Activated CD4-positive, alpha-beta T cell treated with anti-CD3 and anti-CD28 coated beads, Interleukin-2, amount 50 U/mL, for 16 hours (primary cell): ENCODE data around the gene SIGMAR1.

Experiments used
- DNase-seq: peaks from one replicate; pipeline ENCODE4 v3.0.0-alpha.2; 2020

The SIGMAR1 gene

DNA sequence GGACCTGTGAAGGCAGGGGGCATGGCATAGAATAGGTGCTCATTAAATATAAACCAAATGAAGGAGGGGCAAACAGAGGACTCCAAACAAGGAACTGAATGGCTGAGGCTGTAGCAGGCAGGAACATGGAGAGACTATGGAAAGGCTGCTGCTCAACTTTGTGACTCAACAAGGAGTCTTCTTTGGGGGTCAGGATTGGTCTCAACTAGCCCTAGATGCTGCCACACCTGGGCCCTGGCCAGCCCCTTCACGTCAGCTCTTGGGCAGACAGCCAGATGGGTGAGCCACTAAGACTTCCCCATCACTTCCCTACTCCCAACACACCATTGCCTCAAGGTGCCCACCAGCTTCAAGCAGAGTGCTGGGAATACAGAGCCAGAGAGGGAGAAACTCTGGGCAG, 36.7 kb downstream of the SIGMAR1 start:
- DNase-seq = no peak

DNA sequence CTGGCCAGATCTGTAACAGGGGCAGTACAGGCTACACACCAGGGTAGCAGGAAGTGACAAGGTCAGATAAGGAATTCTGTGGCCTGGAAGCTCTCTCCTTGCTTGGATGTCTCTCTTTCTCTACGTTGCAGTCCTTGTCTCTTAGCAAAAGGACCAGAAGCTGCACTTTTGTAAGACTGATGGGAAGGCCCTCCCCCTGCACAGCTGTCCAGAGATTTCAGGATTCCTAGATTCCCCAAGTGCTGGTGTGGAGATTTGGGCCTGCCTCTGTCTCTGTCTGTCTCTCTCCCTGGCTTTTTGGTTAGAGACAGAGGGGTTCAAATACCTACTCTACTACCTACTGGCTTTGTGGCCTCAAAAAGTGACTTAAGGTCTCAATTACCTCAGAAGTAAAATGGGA, 38.0 kb downstream of the SIGMAR1 start:
- DNase-seq = no peak

DNA sequence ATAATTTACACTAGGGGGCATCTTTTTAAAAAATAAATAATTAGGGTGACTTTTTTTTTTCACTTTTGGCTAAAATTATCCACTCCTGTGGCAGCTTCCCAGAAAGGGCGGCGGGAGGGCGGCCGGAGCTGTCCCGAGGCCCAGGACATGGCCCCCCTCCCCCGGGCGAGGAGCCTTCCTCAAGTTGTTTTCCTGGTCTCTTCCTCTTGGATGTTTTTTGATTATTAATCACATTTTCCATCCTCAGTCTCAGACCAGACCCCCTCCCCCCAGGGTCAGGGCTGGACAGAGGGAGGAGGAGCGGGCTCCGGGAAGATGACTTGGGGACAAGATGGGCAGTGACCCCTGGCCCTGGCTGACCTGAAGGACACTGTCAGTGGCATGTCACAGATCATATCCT, 43.4 kb downstream of the SIGMAR1 start:
- DNase-seq = no peak

DNA sequence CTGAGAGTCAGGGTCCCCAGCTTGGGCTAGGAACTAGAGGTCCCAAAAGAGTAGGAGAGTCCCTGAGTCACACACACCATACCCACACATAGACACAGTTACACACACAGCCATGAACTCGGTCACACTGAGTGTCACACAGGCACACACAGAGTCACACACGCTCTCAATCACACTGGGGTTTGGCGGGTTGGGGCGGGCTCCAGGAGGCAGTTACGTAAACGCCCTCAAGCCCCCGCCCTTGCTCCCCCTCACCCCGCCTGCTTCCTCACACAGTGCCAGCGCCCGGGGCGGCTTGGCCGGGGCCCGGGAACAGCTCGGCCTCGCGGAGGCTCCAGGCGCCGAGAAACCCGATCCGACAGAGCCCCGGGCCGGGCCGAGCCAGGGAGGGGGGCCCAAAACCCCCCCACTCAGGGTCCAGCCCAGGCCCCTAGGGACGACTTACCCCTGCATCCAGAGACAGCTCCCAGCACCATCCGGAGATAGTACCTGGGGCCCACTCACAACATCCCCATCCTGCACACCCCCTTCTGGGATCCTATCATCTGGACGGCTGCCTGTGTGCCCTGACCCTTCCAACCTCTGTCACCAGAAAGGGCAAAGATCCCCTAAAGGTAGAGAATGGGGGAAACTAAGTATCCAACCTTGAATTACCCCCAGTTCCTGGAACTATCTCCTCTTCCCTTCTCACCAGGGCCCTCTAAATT, 44.5 kb downstream of the SIGMAR1 start:
- no peak for DNase-seq

DNA sequence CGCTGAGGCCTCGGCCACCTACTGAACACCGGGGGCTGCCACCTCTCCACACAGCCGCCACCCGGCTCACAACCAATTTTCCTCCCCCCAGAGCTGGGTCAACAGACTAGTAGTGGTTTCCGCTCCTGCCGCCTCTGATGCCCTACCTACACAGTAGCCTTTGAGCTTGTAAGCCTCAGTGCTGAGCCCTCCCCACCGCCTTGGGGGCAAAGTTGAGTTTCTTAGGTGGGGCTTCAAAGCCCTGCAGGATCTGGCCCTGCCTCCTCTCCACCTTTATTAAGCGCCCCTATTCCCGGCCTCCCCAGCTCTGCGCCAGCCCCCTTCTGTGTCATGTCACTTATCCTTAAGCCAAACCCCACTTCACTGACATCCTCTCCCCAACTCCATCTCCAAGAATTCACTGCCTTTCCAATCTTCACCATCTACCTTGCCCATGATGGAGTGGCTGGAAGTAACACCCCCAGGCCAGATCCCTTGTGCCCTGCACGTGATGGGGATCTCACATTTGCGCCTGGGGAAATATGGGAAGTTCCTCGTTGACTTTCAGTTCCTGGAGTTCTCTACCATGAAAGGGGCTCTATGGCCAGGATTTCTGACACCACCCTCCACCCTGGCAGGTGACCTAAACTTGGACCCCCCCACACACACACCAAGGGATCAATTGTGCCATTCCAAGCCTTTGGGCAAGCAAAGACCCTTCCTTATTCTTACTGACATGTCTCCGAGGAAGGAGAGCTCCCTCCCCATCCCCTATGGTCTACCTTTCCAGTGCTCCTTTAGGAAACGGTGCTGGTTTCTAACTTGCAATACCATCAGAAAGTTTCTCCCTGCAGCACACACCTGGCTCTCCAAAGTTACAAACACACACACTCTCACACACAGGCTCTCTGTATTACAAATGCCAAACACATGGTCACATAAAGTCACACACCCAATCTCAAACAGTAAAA, 45.4 kb downstream of the SIGMAR1 start:
- DNase-seq = no peak

DNA sequence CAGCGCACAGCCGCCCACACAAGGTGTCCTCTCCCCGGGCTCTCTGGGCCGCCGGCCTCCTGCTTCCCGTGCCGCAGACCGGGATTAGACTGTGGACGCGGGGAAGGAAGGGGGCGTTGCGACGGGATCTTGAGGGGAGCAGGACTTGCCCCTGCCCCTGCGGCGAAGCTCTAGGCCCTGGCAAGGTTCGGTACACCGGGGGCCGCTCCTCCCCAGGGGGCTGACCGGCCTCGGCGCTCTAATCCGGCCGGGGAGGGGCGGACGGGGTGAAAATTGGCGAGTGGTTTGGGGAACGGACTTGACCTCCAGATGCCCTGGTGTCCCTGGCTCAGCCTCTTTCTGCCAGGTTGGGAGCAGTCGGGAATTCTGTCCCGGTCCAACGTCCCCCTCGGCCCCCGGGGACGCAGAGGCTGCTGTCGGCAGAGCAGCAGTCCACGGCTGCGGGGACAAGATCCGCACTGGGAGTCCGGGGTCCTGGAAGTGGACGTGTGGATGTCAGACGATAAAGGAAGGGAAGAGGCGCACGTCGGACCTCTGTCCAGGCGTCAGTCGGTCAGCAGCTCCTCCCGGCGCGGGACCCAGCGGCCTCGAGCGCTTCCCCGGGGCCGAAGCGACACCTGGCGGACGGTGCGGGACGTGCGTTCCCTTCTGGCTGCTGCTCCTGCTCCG, 46.2 kb downstream of the SIGMAR1 start:
- DNase-seq = peak; percentile 76

DNA sequence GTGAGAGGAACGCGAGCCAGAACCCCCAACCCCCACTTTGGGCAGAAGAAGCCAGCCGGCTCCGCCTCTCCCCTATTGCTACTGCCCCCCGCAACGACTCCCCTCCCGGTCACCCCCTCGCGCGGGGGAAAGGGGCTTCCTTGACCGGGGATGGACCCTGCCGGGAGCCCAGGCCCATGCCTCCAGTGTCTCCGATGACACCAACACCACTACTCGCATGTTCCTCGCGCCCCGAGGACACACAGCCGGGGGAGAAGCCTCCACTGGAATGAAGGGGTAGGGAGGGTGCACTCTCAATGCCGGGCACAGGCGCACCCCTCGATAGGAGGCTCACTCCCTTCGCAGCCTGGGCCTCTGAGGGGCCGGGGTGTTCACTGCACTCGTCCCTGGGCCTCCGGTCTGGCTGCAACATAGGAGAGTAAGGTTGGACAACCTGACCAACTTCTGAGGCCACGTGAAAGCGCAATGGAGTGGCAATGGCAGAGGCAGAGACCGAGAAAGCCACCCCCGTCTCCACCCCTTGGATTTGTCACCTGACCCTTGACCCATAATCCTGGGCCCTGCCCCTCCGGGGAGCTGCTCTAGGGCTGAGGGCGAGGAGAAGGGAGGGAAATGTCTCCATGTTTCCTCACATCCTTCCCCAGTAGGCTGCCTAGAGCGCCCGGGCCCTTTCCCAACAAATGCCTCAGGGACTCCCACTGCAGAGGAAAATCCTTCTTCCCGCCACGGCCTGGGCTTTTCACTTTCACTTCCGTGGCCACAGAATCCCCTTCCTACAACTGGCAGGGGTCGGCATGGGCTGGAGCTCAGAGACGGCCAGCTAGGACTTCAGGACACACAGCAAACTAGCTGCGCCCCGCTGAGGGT, 47.0 kb downstream of the SIGMAR1 start:
- no peak for DNase-seq

DNA sequence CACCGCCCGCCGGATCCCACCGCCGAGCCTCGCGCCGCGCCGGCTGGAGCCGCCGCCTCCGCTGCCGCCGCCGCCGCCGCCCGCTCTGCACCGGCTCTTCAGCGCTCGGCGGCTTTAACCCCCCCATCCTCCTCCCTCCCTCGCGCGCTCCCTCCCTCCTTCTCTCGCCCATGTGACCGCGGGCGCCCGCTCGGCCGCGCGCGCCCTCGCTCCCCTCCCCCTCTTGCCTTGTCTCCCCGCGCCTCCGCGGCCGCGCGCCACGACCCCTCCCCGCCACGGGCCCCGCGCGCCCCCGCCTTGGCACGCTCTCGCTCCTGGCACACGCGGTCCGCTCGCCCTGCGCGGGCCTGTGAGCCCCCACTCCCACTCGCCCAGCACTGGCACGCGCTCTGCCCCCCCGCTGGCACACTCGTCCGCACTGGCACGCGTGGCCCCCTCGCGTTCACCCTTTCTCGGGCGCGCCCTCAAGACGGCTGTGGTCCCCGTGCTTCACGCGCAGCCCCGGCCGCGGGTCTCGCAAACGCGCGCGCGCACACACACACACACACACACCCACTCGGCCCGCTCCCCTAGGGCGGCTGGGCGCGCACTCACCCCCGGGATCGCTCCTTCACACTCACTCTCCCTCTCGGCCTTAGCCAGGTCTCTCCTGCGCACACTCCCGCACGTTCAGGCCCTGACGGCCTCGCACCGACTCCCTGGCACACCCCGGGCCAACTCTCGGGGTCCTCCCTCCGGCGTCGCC, 47.8 kb downstream of the SIGMAR1 start, which contains the start of gene CNTFR:
Gene CNTFR, minus strand, starts transcription at position 89 of the 745 bp plus-strand sequence. CDS start 20,743 bp downstream, outside the sequence.
- no peak for DNase-seq

DNA sequence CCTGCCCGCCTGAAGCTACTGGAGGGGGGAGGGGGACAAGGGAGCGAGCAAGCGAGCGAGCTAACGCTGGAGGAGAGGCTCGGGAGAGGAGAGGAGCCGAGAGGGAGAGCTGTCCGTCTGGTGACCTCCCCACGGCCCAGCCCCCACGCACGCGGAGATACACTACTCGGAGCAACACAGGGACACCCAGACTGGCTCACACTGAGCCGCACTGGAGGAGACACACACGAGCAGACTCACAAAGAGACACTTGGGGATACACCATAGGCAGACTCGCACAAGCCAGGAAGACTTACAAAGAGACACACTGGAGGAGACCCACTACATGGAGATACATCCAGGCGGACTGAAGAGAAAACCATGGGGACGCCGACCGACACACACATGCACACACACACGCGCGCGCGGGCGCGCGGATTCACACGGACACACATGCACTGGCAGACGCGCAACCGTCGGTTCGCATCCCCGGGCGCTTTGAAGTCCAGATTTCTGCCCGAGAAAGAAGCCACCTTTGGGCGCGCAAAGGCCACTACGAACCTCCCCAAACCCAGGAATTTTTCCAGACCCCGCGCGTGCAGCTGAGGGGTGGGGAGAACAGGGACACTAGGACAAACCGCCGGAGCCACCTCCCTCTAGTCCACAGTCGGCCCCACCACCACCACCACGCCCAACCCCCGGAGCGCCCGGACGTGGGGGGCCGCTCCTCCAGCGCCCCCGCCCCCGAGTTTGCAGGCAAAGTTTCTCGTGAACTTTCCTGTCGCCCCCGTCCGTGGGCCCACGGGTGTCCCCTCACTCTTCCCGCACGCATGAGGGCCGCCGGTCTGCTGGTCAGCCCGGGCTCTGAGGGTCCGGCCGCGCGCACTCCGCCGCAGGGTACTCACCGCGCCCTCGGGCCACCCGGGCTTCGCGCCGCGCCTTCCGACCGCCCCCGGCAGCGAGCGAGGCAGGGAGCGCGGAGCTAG, 48.6 kb downstream of the SIGMAR1 start:
- DNase-seq = no peak

DNA sequence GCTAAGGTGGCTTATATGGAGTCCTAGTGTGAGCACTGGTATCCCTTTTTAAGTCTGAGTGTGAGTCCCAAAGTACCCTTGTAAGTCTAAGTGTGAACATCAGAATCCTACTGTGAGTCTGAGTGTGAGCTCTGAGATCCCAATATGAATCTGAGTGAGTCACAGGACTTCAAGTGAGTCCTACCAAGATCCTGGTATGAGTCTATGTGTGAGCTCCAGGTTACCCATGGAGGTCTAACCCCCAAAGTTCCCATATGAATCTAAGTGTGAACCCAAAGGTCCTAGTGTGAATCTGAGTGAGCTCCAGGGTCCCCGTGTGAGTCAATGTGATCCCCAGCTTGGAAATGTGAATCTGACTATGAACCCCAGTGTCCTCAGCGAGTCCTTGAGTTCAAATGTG, 50.3 kb downstream of the SIGMAR1 start:
- peak; percentile 34 for DNase-seq

DNA sequence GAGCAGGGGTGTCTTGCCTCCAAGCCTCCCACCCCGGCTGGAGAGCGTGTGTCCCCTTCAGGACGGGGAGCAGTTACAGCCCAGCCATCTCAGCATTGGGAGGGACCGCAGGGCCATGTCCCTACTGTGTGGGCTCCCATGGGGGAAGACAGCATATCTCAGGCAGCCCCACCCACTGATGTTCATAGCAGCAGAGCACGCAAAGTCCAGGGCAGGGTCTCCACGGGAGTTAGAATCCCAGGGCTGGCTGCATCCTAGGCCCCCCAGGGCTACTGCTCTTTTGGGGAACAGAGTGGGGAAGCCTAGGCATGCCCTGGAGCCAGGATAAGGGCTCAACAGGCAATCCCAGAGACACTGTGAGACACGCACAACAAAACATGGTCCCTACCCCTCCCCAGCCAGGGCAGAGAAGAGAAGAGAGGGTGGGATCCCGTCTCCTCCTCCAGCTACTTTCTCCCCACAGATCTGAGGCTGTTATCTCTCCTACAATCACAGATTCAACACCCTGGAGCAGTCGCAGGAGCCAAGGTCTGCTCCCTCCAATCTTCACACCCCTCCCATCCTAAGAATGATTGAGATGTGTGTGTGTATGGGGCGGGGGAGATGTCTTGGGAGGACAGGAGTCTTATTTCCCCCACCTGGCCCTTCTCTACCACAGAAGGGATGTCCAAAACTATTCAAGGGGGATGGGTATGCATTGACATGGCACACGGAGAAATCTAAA, 51.5 kb downstream of the SIGMAR1 start:
- no peak for DNase-seq

DNA sequence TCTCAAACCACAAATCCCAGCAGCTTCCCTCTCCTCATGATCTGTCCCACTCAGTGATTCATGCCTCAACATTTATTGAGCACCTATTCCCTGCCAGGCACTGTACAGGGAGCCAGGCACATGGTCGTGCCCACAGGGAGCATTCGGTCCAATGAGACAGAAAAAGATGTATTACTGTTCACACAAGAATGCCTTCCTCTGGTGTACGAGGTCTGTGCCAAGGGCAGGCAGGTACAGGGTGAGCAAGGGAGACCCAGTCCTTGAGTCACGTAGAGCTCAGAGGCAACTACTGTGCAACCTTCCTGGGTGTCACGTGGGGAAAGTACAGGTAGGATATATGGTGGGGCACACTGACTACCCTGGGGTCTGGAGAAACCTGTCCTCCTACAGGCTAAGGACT, 52.6 kb downstream of the SIGMAR1 start:
- DNase-seq = no peak
